Upper lobe of left lung (tissue), 6 donors: ENCODE data around the gene TTC33. TPM values are rescaled to one million over a fixed set of nuclear protein-coding genes. Genes with fewer than 3 reads are reported as not detected.
A peak's percentile ranks its signal among the peaks of the same experiment; 100 is the strongest.

ENCODE experiments used
- ATAC-seq, 2 donors: fragments of 200-7000 bp; cut with Tn5 transposase; one replicate each; pipeline ENCODE4 v1.9.1; 2022; ENCODE audit warnings: mild to moderate bottlenecking in 2 of 2, moderate library complexity in 2 of 2; ENCODE audit not compliant: low FRiP score in 2 of 2
- DNase-seq, 2 donors: peaks; one replicate each; pipeline ENCODE4 v3.0.0-alpha.2; 2019 to 2020
- H3K27ac ChIP-seq, 4 donors: fragments of 200-600 bp; sonication (generic); one replicate each; pipeline ENCODE4 v1.5.1; 2016 to 2019
- H3K27me3 ChIP-seq, 4 donors: fragments of 200-600 bp; sonication (generic); one replicate each; pipeline ENCODE4 v1.5.1; 2017 to 2019
- H3K36me3 ChIP-seq, 4 donors: fragments of 200-600 bp; sonication (generic); one replicate each; pipeline ENCODE4 v1.5.1; 2016 to 2019
- H3K4me1 ChIP-seq, 4 donors: fragments of 200-600 bp; sonication (generic); one replicate each; pipeline ENCODE4 v1.5.1; 2018 to 2019
- H3K4me3 ChIP-seq, 4 donors: fragments of 200-600 bp; sonication (generic); one replicate each; pipeline ENCODE4 v1.5.1; 2017 to 2019; ENCODE audit warnings: mild to moderate bottlenecking in 2 of 4, moderate library complexity in 1 of 4
- H3K9me3 ChIP-seq, 4 donors: fragments of 200-600 bp; sonication (generic); one replicate each; pipeline ENCODE4 v1.5.1; 2018 to 2019
- EP300 ChIP-seq, 4 donors: sonication (generic); formaldehyde crosslinking; IDR thresholded peaks; one replicate each; pipeline ENCODE4 v1.5.1; 2017; ENCODE audit warnings: antibody characterized with exemption in 4 of 4, control low read depth in 2 of 4
- POLR2A ChIP-seq, 4 donors: fragments of 450-650 bp; IDR thresholded peaks; one replicate each; pipeline ENCODE4 v1.5.1; 2016 to 2017; ENCODE audit warnings: antibody characterized with exemption in 4 of 4, mild to moderate bottlenecking in 2 of 4
- POLR2AphosphoS5 ChIP-seq, 2 donors: sonication (generic); formaldehyde crosslinking; IDR thresholded peaks; one replicate each; pipeline ENCODE4 v1.5.1; 2017; ENCODE audit warnings: antibody characterized with exemption in 2 of 2
- WGBS, 2 donors: methylation state at CpG; one replicate each; pipeline ENCODE4 v1.1.5; 2017 to 2018; 5-methylcytosine and 5-hydroxymethylcytosine counted together
- total RNA-seq, 6 donors: library from RNA; depleted of rRNA in 4 of 6; stranded (reverse); fragments of >200 nt in 4 of 6; gene quantifications; one replicate each; pipeline versions ENCODE4 v1.1.0 to v1.2.1, GENCODE V29; 2016 to 2021
- TF ChIP-seq, protein P1 (sequence below), 6 experiments: fragments of 450-650 bp in 4 of 6; fragments of 200-600 bp in 2 of 6; sonication (generic) in 2 of 6; IDR thresholded peaks; one replicate each; pipeline ENCODE4 v1.5.1; 2016 to 2019; ENCODE audit warnings: antibody characterized with exemption in 6 of 6
- donor health status: DM: no; HTN: no; CAD: no; lungs with moderate emphysema.
- donor health status: DM: no; HTN: yes; CAD: no; lungs with severe emphysema.

Gene TTC33
- total RNA-seq, 6 donors from 2014 or later = 13.4 to 34.1 (median 17.1) TPM

GRCh38 chr5:40672425-40672824 is 83.3 kb downstream of the TTC33 start:
- Histone ChIP-seq H3K27ac (peak overlapping the region in 1 of 4 donors; percentile 5), H3K4me1 (peaks cover 0 to 28% (median 6%) of the 10 kb centered on the region in 4 donors), H3K9me3 (no peaks in the 10 kb centered on the region), H3K4me3 (no peak overlapping the region), H3K36me3 (no peaks in the 10 kb centered on the region), H3K27me3 (no peaks in the 10 kb centered on the region)
- WGBS, 2 donors = 50 to 53% methylated on average over 4 of the region's 4 CpGs
- DNase-seq = no peak
- TF ChIP-seq POLR2A (IDR thresholded peaks at IDR 0.05) (peak in 1 of 4 donors; percentile 36), EP300 (IDR thresholded peaks at IDR 0.05) (no peak)
- peak in 1 of 2 donors; percentile 70 for ATAC-seq

- DNase-seq (no peak), ATAC-seq (peak in 1 of 2 donors; percentile 53)
- Histone ChIP-seq H3K4me1 (peaks cover 0 to 9% (median 0%) of the 10 kb centered on the region in 4 donors), H3K36me3 (no peaks in the 10 kb centered on the region), H3K9me3 (no peaks in the 10 kb centered on the region), H3K27ac (no peak overlapping the region), H3K4me3 (no peak overlapping the region), H3K27me3 (no peaks in the 10 kb centered on the region)
- WGBS, 2 donors = 53 to 62% methylated on average over 6 of the region's 6 CpGs
- TF ChIP-seq, protein P1, sequence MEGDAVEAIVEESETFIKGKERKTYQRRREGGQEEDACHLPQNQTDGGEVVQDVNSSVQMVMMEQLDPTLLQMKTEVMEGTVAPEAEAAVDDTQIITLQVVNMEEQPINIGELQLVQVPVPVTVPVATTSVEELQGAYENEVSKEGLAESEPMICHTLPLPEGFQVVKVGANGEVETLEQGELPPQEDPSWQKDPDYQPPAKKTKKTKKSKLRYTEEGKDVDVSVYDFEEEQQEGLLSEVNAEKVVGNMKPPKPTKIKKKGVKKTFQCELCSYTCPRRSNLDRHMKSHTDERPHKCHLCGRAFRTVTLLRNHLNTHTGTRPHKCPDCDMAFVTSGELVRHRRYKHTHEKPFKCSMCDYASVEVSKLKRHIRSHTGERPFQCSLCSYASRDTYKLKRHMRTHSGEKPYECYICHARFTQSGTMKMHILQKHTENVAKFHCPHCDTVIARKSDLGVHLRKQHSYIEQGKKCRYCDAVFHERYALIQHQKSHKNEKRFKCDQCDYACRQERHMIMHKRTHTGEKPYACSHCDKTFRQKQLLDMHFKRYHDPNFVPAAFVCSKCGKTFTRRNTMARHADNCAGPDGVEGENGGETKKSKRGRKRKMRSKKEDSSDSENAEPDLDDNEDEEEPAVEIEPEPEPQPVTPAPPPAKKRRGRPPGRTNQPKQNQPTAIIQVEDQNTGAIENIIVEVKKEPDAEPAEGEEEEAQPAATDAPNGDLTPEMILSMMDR (IDR thresholded peaks at IDR 0.05) = no peak
Measured at GRCh38 chr5:40669606-40670390, 86.0 kb downstream of the TTC33 start.

GRCh38 chr5:40667161-40667663 is 88.5 kb downstream of the TTC33 start:
- no peak for ATAC-seq
- H3K4me3 ChIP-seq = no peak overlapping the region
- H3K27ac ChIP-seq = no peak overlapping the region
- no peaks in the 10 kb centered on the region for H3K9me3 ChIP-seq
- no peaks in the 10 kb centered on the region for H3K27me3 ChIP-seq
- no peaks in the 10 kb centered on the region for H3K36me3 ChIP-seq
- no peak for TF ChIP-seq EP300 (IDR thresholded peaks at IDR 0.05)
- TF ChIP-seq, protein P1 (IDR thresholded peaks at IDR 0.05) = no peak
- TF ChIP-seq POLR2AphosphoS5 (IDR thresholded peaks at IDR 0.05) = no peak
- no peak for TF ChIP-seq POLR2A (IDR thresholded peaks at IDR 0.05)
- DNase-seq = no peak
- peaks cover 0 to 9% (median 0%) of the 10 kb centered on the region in 4 donors for H3K4me1 ChIP-seq

DNA sequence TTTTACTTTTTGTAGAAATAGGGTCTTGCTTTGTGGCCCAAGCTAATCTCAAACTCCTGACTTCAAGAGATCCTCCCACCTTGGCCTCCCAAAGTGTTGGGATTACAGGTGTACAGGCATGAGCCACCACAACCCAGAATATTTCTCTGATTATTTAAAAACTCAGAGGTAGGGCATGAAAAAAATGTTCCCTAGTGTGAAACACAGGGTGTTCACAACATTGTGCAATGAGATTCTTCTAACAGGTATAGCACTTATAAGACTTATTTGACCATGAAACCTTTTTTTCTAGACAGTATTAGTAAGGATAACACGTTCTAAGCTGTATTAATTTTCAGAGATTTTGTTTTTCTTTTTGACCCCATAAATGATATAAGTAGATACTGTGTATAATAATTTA is 89.1 kb downstream of the TTC33 start:
- 88% methylated on average over 1 of the region's 1 CpG for WGBS, 2 donors
- Histone ChIP-seq H3K4me1 (peaks cover 0 to 9% (median 0%) of the 10 kb centered on the region in 4 donors), H3K4me3 (no peak overlapping the region), H3K9me3 (no peaks in the 10 kb centered on the region), H3K27ac (no peak overlapping the region), H3K27me3 (no peaks in the 10 kb centered on the region), H3K36me3 (no peaks in the 10 kb centered on the region)
- ATAC-seq = no peak
- no peak for DNase-seq
- TF ChIP-seq, protein P1 (IDR thresholded peaks at IDR 0.05) = no peak
- no peak for TF ChIP-seq POLR2A (IDR thresholded peaks at IDR 0.05)

GRCh38 chr5:40665635-40666298 is 90.0 kb downstream of the TTC33 start:
- TF ChIP-seq POLR2A (IDR thresholded peaks at IDR 0.05) (no peak), EP300 (IDR thresholded peaks at IDR 0.05) (no peak), POLR2AphosphoS5 (IDR thresholded peaks at IDR 0.05) (no peak)
- TF ChIP-seq, protein P1 (IDR thresholded peaks at IDR 0.05) = no peak
- ATAC-seq = no peak

More at GRCh38 chr5:40665635-40666298, 90.0 kb downstream of the TTC33 start:
- Histone ChIP-seq H3K9me3 (no peaks in the 10 kb centered on the region), H3K27ac (no peak overlapping the region), H3K27me3 (no peaks in the 10 kb centered on the region), H3K36me3 (no peaks in the 10 kb centered on the region), H3K4me3 (no peak overlapping the region), H3K4me1 (peaks cover 0 to 8% (median 0%) of the 10 kb centered on the region in 4 donors)
- DNase-seq = no peak
- 90 to 92% methylated on average over 3 of the region's 3 CpGs for WGBS, 2 donors
